C4-2B (cell line): Measurements from ENCODE around the gene ATP1A4.
A peak's percentile ranks its signal among the peaks of the same experiment; 100 is the strongest.
"Not testable (repeated sequence)": the region's sequence is repeated elsewhere in the genome, so short reads cannot be mapped to it uniquely, and the experiment has no call there.

Source experiments
- H3K27ac ChIP-seq: fragments of 450-650 bp; 2 replicates; pipeline ENCODE4 v1.5.1; 2017
- ZFX ChIP-seq: fragments of 450-650 bp; IDR thresholded peaks from 2 replicates; pipeline ENCODE4 v1.6.1; 2017
- TF ChIP-seq, protein P1 (sequence below): fragments of 450-650 bp; conservative IDR thresholded peaks from 2 replicates; pipeline ENCODE4 v1.5.1; 2017; ENCODE audit warnings: mild to moderate bottlenecking

ATP1A4 gene

GRCh38 chr1:160108888-160109662 lies 42.3 kb upstream of the ATP1A4 start:
- TF ChIP-seq, protein P1, sequence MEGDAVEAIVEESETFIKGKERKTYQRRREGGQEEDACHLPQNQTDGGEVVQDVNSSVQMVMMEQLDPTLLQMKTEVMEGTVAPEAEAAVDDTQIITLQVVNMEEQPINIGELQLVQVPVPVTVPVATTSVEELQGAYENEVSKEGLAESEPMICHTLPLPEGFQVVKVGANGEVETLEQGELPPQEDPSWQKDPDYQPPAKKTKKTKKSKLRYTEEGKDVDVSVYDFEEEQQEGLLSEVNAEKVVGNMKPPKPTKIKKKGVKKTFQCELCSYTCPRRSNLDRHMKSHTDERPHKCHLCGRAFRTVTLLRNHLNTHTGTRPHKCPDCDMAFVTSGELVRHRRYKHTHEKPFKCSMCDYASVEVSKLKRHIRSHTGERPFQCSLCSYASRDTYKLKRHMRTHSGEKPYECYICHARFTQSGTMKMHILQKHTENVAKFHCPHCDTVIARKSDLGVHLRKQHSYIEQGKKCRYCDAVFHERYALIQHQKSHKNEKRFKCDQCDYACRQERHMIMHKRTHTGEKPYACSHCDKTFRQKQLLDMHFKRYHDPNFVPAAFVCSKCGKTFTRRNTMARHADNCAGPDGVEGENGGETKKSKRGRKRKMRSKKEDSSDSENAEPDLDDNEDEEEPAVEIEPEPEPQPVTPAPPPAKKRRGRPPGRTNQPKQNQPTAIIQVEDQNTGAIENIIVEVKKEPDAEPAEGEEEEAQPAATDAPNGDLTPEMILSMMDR = no peak; the same call in 1 of the 2 replicates
- no peak for TF ChIP-seq ZFX
- H3K27ac ChIP-seq = 0 out of 2 replicates have a peak overlapping the region, but pooled peaks have one; percentile 2

- H3K27ac ChIP-seq = no peak overlapping the region; the same call in 1 of the 2 replicates
- TF ChIP-seq, protein P1 = no peak
- no peak for TF ChIP-seq ZFX
Measured at GRCh38 chr1:160109686-160110085, 41.7 kb upstream of the ATP1A4 start.

DNA sequence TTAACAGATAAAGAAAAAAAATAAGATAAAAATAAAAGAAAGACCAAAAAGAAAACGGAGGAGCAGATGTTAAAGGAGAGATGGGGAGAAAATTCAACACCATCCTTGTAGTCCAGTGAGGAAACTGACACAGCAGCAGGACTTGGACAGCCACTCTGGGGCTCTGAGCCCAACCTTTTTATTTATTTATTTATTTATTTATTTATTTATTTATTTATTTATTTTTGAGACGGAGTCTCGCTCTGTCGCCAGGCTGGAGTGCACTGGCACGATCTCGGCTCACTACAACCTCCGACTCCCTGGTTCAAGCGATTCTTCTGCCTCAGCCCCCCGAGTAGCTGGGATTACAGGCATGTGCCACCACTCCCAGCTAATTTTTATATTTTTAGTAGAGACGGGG lies 39.9 kb upstream of the ATP1A4 start:
- H3K27ac ChIP-seq = not testable (repeated sequence)

- TF ChIP-seq, protein P1 = no peak
- no peak overlapping the region for H3K27ac ChIP-seq
Measured at GRCh38 chr1:160112357-160112756, 39.0 kb upstream of the ATP1A4 start.

DNA sequence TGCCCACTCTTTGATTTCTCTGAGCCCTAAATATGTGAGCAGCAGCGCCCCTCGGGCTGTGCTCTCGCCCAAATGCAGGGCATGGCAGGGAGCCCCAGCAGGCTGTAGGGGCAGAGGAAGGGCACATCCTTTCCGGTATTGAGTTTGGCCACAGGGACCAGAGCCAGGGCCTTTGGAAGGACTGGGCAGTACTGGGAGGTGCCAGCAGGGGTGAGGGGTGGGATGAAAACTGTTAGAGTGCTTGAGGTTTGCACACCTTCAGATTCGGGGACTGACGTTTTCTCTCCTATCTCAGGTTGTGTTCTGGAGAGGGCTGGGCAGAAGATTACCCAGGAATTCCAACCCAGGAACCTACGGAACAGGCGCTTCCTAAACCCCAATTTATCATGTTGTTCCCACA lies 38.0 kb upstream of the ATP1A4 start:
- H3K27ac ChIP-seq = no peak overlapping the region
- no peak for TF ChIP-seq ZFX
- TF ChIP-seq, protein P1 = no peak

- no peak overlapping the region for H3K27ac ChIP-seq
- TF ChIP-seq, protein P1 = no peak
- no peak for TF ChIP-seq ZFX
Measured at GRCh38 chr1:160114085-160114484, 37.3 kb upstream of the ATP1A4 start.

GRCh38 chr1:160115545-160116282 lies 35.7 kb upstream of the ATP1A4 start, which contains the start of gene ATP1A2:
Gene ATP1A2 (plus strand): TSS chr1:160115759. CDS start chr1:160115862, 103 bp downstream.
- H3K27ac ChIP-seq = no peak within 1 kb of the TSS
- no peak for TF ChIP-seq ZFX
- TF ChIP-seq, protein P1 = no peak
